GM10248 (cell line): ENCODE data around the gene TLR8.

Source experiments
- CTCF ChIA-PET: fragments of 300-600 bp; sonication (Branson Sonifier 250); formaldehyde crosslinking; extraction: SDS; loops from one replicate; lab custom pipeline; 2021; ENCODE audit warnings: antibody characterized with exemption; lab: Yijun Ruan, JAX
- POLR2A ChIA-PET: fragments of 350-650 bp; sonication (Branson Sonifier 250); formaldehyde crosslinking; extraction: SDS; loops from one replicate; lab custom pipeline; 2020; ENCODE audit warnings: antibody characterized with exemption; lab: Yijun Ruan, JAX
- DNase-seq: peaks from one replicate; pipeline ENCODE4 v3.0.0; 2012; ENCODE audit errors: extremely low spot score
- TF ChIP-seq, protein P1 (sequence below): IDR thresholded peaks from 2 replicates; pipeline ENCODE4 v1.5.1; 2012; ENCODE audit warnings: mild to moderate bottlenecking, low read depth; ENCODE audit errors: extremely low read depth, missing control alignments, control extremely low read depth

The TLR8 gene

GRCh38 chrX:12892716-12893115, 13.7 kb upstream of the TLR8 start:
- CTCF ChIA-PET: interaction anchor here (1.3 to 11.7 kb wide), 2 partner anchors 8 to 78 kb away, joined by 3 to 143 read pairs; no protein-coding TSS in a partner anchor
- no peak for DNase-seq
- TF ChIP-seq, protein P1, sequence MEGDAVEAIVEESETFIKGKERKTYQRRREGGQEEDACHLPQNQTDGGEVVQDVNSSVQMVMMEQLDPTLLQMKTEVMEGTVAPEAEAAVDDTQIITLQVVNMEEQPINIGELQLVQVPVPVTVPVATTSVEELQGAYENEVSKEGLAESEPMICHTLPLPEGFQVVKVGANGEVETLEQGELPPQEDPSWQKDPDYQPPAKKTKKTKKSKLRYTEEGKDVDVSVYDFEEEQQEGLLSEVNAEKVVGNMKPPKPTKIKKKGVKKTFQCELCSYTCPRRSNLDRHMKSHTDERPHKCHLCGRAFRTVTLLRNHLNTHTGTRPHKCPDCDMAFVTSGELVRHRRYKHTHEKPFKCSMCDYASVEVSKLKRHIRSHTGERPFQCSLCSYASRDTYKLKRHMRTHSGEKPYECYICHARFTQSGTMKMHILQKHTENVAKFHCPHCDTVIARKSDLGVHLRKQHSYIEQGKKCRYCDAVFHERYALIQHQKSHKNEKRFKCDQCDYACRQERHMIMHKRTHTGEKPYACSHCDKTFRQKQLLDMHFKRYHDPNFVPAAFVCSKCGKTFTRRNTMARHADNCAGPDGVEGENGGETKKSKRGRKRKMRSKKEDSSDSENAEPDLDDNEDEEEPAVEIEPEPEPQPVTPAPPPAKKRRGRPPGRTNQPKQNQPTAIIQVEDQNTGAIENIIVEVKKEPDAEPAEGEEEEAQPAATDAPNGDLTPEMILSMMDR: no peak
- POLR2A ChIA-PET: no interaction called here

DNA sequence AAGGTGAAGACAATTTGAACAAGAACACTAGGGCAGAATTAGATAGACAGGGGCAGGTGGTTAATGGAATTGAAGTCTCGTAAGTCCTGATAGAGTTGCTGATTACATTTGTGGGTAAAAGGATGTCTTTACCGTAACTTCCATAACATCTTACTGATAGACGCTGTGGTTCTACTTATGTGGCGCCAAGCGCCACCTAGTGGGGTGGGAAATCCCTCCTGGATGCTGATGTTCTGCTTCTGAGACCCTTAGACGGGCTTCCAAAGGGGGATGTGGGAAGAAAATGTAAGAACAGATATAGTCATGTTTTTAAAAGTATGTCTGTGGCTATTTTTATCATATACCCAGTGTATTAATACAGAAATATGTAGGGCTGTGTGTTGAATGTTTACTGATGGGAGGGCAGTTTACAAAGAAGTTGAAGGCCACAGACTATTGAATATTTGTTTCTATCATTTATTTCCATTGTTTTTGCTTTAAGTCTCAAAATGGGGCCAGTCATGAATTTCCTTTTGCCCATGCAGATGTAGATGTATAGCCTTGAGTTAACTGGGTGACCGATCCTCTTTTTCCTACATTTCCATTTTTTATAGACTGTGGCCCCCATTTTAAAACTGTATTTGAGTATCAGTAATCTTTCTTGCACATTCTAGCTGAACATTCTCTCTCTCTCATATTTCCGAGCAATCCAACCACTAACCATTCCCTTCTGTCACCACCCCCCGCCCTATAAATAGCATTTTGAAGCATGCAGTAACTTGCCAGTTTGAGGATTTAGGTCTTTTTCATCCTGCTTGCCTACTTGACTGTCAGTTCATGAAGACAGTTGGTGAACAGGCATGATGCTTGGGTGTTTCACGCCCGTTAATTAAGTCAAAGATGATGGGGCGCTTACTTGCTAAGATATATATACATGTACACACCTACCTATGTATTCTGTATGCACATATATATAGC, 12.1 kb upstream of the TLR8 start:
- TF ChIP-seq, protein P1: peak; percentile 45
- DNase-seq: peak; percentile 36
- CTCF ChIA-PET: interaction anchor here (0.9 to 11.7 kb wide), 7 partner anchors 10 to 83 kb away, joined by 3 to 143 read pairs (median 3); no protein-coding TSS in a partner anchor
- POLR2A ChIA-PET: no interaction called here

DNA sequence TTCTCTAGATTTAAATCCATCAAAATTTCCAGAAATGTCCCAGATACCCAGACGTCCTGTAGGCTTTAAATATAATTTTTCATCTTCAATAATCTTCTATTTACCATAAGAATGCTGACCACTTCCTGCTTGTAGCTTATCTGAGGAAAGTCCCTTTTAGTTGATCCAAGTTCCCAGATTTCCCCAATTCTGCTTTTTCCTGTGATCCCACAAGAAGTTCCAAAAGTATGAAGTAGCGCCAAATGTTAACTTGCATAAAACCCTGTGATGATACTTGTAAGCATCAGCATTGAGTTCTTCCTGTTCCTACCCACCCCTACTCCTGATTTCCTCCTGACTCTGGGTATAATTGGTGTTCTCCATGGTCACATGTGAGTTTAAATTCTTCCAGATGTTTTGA, 10.6 kb upstream of the TLR8 start:
- POLR2A ChIA-PET: no interaction called here
- no peak for DNase-seq
- TF ChIP-seq, protein P1: no peak
- CTCF ChIA-PET: interaction anchor here (1.1 to 11.7 kb wide), 2 partner anchors 57 to 81 kb away, joined by 3 to 143 read pairs; no protein-coding TSS in a partner anchor

DNA sequence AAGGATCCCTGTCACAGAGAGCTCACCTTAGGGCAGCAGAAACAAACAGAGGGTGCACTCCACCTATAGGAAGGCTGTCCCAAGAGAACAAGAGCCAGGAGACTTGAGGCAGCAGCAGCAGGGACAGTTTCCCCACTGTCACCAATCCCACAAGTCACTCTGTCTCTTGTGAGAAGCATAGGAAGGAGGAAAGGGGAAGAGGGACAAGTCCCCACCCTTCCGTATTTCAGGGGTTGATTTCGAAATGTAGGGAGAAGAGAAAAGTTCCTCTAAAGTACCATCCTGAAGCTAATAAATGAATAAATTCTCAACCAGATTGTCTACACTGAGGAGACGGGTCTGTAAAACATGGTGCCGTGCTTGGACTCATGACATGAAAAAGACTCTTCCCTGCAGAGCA, 9.5 kb upstream of the TLR8 start:
- no peak for DNase-seq
- POLR2A ChIA-PET: no interaction called here
- CTCF ChIA-PET: interaction anchor here (0.7 to 11.7 kb wide), 4 partner anchors 9 to 82 kb away, joined by 3 to 143 read pairs (median 4); no protein-coding TSS in a partner anchor
- TF ChIP-seq, protein P1: no peak

DNA sequence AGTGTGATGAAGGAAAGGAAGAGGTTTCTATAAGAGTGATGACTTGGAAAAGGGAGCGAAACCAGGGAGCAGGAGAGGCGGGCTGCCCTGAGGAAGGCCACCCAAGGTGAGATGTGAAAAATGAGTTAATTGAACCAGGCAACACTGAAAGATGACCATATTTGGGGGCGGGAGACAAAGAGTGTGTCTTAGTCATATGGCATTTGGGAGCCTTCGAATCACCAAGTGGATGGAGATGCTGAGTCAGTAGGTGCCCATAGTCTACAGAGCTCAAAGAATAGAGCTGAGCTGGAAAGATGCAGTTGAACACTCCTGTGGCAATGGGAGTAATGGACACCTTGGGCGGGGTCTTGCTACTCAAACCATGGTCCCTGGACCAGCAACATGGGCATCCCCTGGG, 8.3 kb upstream of the TLR8 start:
- POLR2A ChIA-PET: no interaction called here

DNA sequence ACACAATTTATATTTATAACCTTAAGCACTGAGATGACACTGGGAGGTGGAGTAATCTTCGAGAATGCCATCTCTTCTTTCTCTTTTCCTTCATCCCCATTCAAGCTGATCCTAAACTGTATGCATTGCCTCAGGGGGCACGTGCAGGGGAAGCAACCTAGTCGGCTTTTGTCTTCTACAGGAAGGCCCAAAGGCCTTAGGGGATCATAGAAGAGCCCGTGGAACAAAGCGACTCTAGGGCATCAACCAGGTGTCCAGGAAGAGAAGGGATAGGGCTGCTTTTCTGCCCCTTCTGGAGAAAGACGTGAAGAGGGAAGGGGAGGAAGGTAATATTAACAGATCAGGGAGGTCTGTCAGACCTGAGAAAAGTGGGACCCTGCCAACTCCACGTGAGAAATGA, 6.9 kb upstream of the TLR8 start:
- CTCF ChIA-PET: interaction anchor here (1.8 to 11.7 kb wide), 2 partner anchors 85 to 95 kb away, joined by 8 to 143 read pairs; no protein-coding TSS in a partner anchor
- POLR2A ChIA-PET: no interaction called here
- TF ChIP-seq, protein P1: no peak
- no peak for DNase-seq

More for the DNA sequence above, 8.3 kb upstream of the TLR8 start:
- TF ChIP-seq, protein P1: no peak
- CTCF ChIA-PET: interaction anchor here (1.6 to 11.7 kb wide), 3 partner anchors 11 to 83 kb away, joined by 3 to 143 read pairs (median 4); no protein-coding TSS in a partner anchor
- no peak for DNase-seq
